ENCODE measurements around the gene TENT4B. TPM values are rescaled to one million over a fixed set of nuclear protein-coding genes. Genes with fewer than 3 reads are reported as not detected.

The TENT4B gene
- total RNA-seq, 1 donor from 2014 or later: 8.4 TPM

- no peaks in the 10 kb centered on the region for H3K36me3 Mint-ChIP-seq (ENCODE audit: low read depth)
- H3K9me3 Mint-ChIP-seq (ENCODE audit: low read depth): peaks cover 3% of the 10 kb centered on the region
- peak; percentile 64 for DNase-seq (ENCODE audit: low spot score)
- H3K4me1 Mint-ChIP-seq (ENCODE audit: low read depth): peaks cover 24% of the 10 kb centered on the region
- peaks cover 9% of the 10 kb centered on the region for H3K27me3 Mint-ChIP-seq (ENCODE audit: low read depth)
- no peak for TF ChIP-seq CTCF (IDR thresholded peaks at IDR 0.05)
- no peak overlapping the region for H3K4me3 Mint-ChIP-seq (ENCODE audit: unreplicated experiment)
- no peak overlapping the region for H3K27ac Mint-ChIP-seq (ENCODE audit: unreplicated experiment)
Observed at GRCh38 chr16:50253514-50253910, 100.4 kb downstream of the TENT4B start.

- no peak for DNase-seq (ENCODE audit: low spot score)
- H3K4me3 Mint-ChIP-seq (ENCODE audit: unreplicated experiment): no peak overlapping the region
Observed at GRCh38 chr16:50254072-50254471, 101.0 kb downstream of the TENT4B start.

GRCh38 chr16:50255538-50255937 lies 102.4 kb downstream of the TENT4B start:
- Mint-ChIP-seq H3K4me3 (ENCODE audit: unreplicated experiment) (no peak overlapping the region), H3K4me1 (ENCODE audit: low read depth) (peaks cover 40% of the 10 kb centered on the region), H3K9me3 (ENCODE audit: low read depth) (peaks cover 3% of the 10 kb centered on the region), H3K36me3 (ENCODE audit: low read depth) (no peaks in the 10 kb centered on the region), H3K27ac (ENCODE audit: unreplicated experiment) (no peak overlapping the region), H3K27me3 (ENCODE audit: low read depth) (peaks cover 12% of the 10 kb centered on the region)
- DNase-seq (ENCODE audit: low spot score): no peak
- no peak for TF ChIP-seq CTCF (IDR thresholded peaks at IDR 0.05)

More at GRCh38 chr16:50254072-50254471, 101.0 kb downstream of the TENT4B start:
- H3K36me3 Mint-ChIP-seq (ENCODE audit: low read depth): no peaks in the 10 kb centered on the region
- no peak overlapping the region for H3K27ac Mint-ChIP-seq (ENCODE audit: unreplicated experiment)
- peaks cover 3% of the 10 kb centered on the region for H3K9me3 Mint-ChIP-seq (ENCODE audit: low read depth)
- H3K4me1 Mint-ChIP-seq (ENCODE audit: low read depth): peaks cover 30% of the 10 kb centered on the region
- H3K27me3 Mint-ChIP-seq (ENCODE audit: low read depth): peaks cover 9% of the 10 kb centered on the region
- TF ChIP-seq CTCF (IDR thresholded peaks at IDR 0.05): no peak

- Mint-ChIP-seq H3K4me1 (ENCODE audit: low read depth) (peaks cover 30% of the 10 kb centered on the region), H3K27me3 (ENCODE audit: low read depth) (peaks cover 13% of the 10 kb centered on the region), H3K27ac (ENCODE audit: unreplicated experiment) (no peak overlapping the region), H3K4me3 (ENCODE audit: unreplicated experiment) (no peak overlapping the region), H3K9me3 (ENCODE audit: low read depth) (peaks cover 3% of the 10 kb centered on the region), H3K36me3 (ENCODE audit: low read depth) (no peaks in the 10 kb centered on the region)
- no peak for TF ChIP-seq CTCF (IDR thresholded peaks at IDR 0.05)
- no peak for DNase-seq (ENCODE audit: low spot score)
Observed at GRCh38 chr16:50256604-50257003, 103.5 kb downstream of the TENT4B start.

GRCh38 chr16:50257876-50258275 lies 104.8 kb downstream of the TENT4B start:
- Mint-ChIP-seq H3K9me3 (ENCODE audit: low read depth) (peaks cover 3% of the 10 kb centered on the region), H3K4me1 (ENCODE audit: low read depth) (peaks cover 24% of the 10 kb centered on the region), H3K36me3 (ENCODE audit: low read depth) (no peaks in the 10 kb centered on the region), H3K27me3 (ENCODE audit: low read depth) (peaks cover 13% of the 10 kb centered on the region), H3K4me3 (ENCODE audit: unreplicated experiment) (no peak overlapping the region), H3K27ac (ENCODE audit: unreplicated experiment) (no peak overlapping the region)
- DNase-seq (ENCODE audit: low spot score): no peak
- no peak for TF ChIP-seq CTCF (IDR thresholded peaks at IDR 0.05)

All from chondrocyte (in vitro differentiated cells).